HepG2 (cell line): ENCODE data around the gene TAF6L. TPM values are rescaled to one million over a fixed set of nuclear protein-coding genes. Genes with fewer than 3 reads are reported as not detected.
A peak's percentile ranks its signal among the peaks of the same experiment; 100 is the strongest.

Experiments used
- ATAC-seq: fragments of 200-7000 bp; cut with Tn5 transposase; 3 replicates; pipeline ENCODE4 v1.9.1; 2020; ENCODE audit warnings: mild to moderate bottlenecking, moderate library complexity
- BruUV-seq: library from RNA; stranded (reverse); fragments of 400-500 nt; replicated peaks from 2 replicates; lab custom pipeline; 2021; lab: Mats Ljungman, UMichigan
- CTCF ChIA-PET: fragments of 300-600 bp; formaldehyde crosslinking; extraction: SDS; loops from one replicate; lab custom pipeline; 2021; ENCODE audit warnings: low total read pairs, inconsistent platforms, low intra/inter-chr PET ratio; lab: Yijun Ruan, JAX
- POLR2A ChIA-PET: fragments of 350-600 bp; sonication (Branson Sonifier 250); formaldehyde crosslinking; loops from one replicate; lab custom pipeline; 2020; ENCODE audit warnings: antibody characterized with exemption, inconsistent platforms; lab: Yijun Ruan, JAX
- DNase-seq: peaks from one replicate; pipeline ENCODE4 v3.0.0-alpha.2; 2015; ENCODE audit warnings: low spot score
- FAIRE-seq: peaks from 3 replicates; lab custom pipeline; 2011; peaks lifted over from hg19 to GRCh38; lab: Jason Lieb, UNC
- H2AFZ ChIP-seq: one replicate; pipeline ENCODE4 v1.6.1; 2011; ENCODE audit warnings: low read length, inconsistent platforms
- H3K27ac ChIP-seq: fragments of 300-600 bp; 3 replicates; pipeline ENCODE4 v1.8.0; 2011; ENCODE audit warnings: mixed run types, mild to moderate bottlenecking, mixed read lengths, low read length, inconsistent platforms; ENCODE audit not compliant: insufficient read depth; ENCODE audit errors: extremely low read length
- H3K27me3 ChIP-seq, 2 experiments: fragments of 200-600 bp in 1 of 2; 2 replicates in 1 of 2; 3 replicates in 1 of 2; pipeline versions ENCODE4 v1.6.0 to v1.8.0; 2011; ENCODE audit warnings: low read length in 2 of 2, mild to moderate bottlenecking in 2 of 2, moderate library complexity in 2 of 2, inconsistent platforms in 1 of 2; ENCODE audit not compliant: insufficient read depth in 2 of 2, control insufficient read depth in 1 of 2
- H3K36me3 ChIP-seq, 2 experiments: fragments of 200-600 bp in 1 of 2; replicated peaks in 1 of 2; 2 replicates in 1 of 2; 3 replicates in 1 of 2; pipeline versions ENCODE4 v1.5.1 to v1.8.0; 2011; ENCODE audit warnings: low read length in 2 of 2, inconsistent platforms in 1 of 2; ENCODE audit not compliant: insufficient read depth in 2 of 2, control insufficient read depth in 1 of 2
- H3K4me1 ChIP-seq: 2 replicates; pipeline ENCODE4 v1.5.1; 2012; ENCODE audit warnings: low read length, inconsistent platforms; ENCODE audit not compliant: insufficient read depth
- H3K4me2 ChIP-seq: 2 replicates; pipeline ENCODE4 v1.6.0; 2011; ENCODE audit warnings: low read depth, low read length, inconsistent platforms
- H3K4me3 ChIP-seq, 3 experiments: fragments of 200-600 bp in 1 of 3; sonication (generic), shearing (Covaris generic) in 1 of 3; replicated peaks in 1 of 3; 2 replicates each; pipeline ENCODE4 v1.5.1; 2011 to 2016; ENCODE audit warnings: low read length in 3 of 3, inconsistent platforms in 2 of 3, low read depth in 2 of 3, mild to moderate bottlenecking in 2 of 3, control low read depth in 1 of 3, mixed read lengths in 1 of 3; ENCODE audit not compliant: insufficient read depth in 1 of 3
- H3K79me2 ChIP-seq: one replicate; pipeline ENCODE4 v1.6.1; 2011; ENCODE audit warnings: low read length, inconsistent platforms; ENCODE audit not compliant: insufficient read depth
- H3K9ac ChIP-seq: 2 replicates; pipeline ENCODE4 v1.6.0; 2011; ENCODE audit warnings: mild to moderate bottlenecking, low read depth, low read length, inconsistent platforms; ENCODE audit not compliant: insufficient read depth
- H3K9me3 ChIP-seq: 2 replicates; pipeline ENCODE4 v1.5.1; 2012; ENCODE audit warnings: mild to moderate bottlenecking, low read length
- H4K20me1 ChIP-seq: 2 replicates; pipeline ENCODE4 v1.6.0; 2011; ENCODE audit warnings: inconsistent platforms, mild to moderate bottlenecking, low read length, moderate library complexity; ENCODE audit not compliant: insufficient read depth
- MIXL1 ChIP-seq: IDR thresholded peaks from 2 replicates; pipeline ENCODE4 v1.6.1; 2016
- TBL1XR1 ChIP-seq: fragments of 150-350 bp; IDR thresholded peaks from 2 replicates; pipeline ENCODE4 v1.6.1; 2014; ENCODE audit warnings: borderline replicate concordance, low read length; ENCODE audit not compliant: partially characterized antibody
- ZBTB42 ChIP-seq: sonication (generic); formaldehyde crosslinking; IDR thresholded peaks from 2 replicates; pipeline ENCODE4 v1.5.0; 2020; ENCODE audit warnings: mild to moderate bottlenecking, missing genetic modification reagents
- ZBTB7A ChIP-seq: sonication (generic); formaldehyde crosslinking; IDR thresholded peaks from 2 replicates; pipeline ENCODE4 v1.8.0; 2022; ENCODE audit warnings: mild to moderate bottlenecking, missing genetic modification reagents
- ZNF562 ChIP-seq: sonication (generic); formaldehyde crosslinking; IDR thresholded peaks from 2 replicates; pipeline ENCODE4 v1.8.0; 2022; ENCODE audit warnings: missing genetic modification reagents, borderline replicate concordance
- ZNF879 ChIP-seq: sonication (generic); formaldehyde crosslinking; IDR thresholded peaks from 2 replicates; pipeline ENCODE4 v1.8.1; 2023; ENCODE audit warnings: missing genetic modification reagents
- ZZZ3 ChIP-seq: sonication (generic); formaldehyde crosslinking; IDR thresholded peaks from 2 replicates; pipeline ENCODE4 v1.4.0; 2020; ENCODE audit warnings: missing genetic modification reagents, mild to moderate bottlenecking, borderline replicate concordance
- WGBS: methylation state at CpG from one replicate; pipeline ENCODE4 v1.1.6; 2017; ENCODE audit warnings: low lambda C conversion rate; 5-methylcytosine and 5-hydroxymethylcytosine counted together
- in situ Hi-C: cut with HindIII; loops from 2 replicates; pipeline ENCODE4 v1.10.0; 2017; ENCODE audit warnings: low pct_unique_long_range_greater_than_20kb; ENCODE audit not compliant: extremely low pct_ligation_motif_present
- intact Hi-C: fragments of 100-400 bp; cut with micrococcal nuclease; formaldehyde crosslinking; loops from one replicate; pipeline ENCODE4 v1.10.0; 2022; ENCODE audit not compliant: unreplicated experiment
- polyA plus RNA-seq, 8 experiments: library from polyadenylated mRNA; depleted of rRNA in 3 of 8; stranded (reverse) in 7 of 8; unstranded in 1 of 8; fragments of >200 nt; fragmentation: Illumina TruSeq in 4 of 8; extraction: Trizol in 4 of 8; gene quantifications; 2 replicates each; pipeline versions ENCODE4 v1.2.1 to v1.2.3, GENCODE V29; 2011 to 2016; ENCODE audit warnings: low read depth in 4 of 8, missing spikeins in 1 of 8, mixed read lengths in 1 of 8; ENCODE audit not compliant: insufficient read depth in 1 of 8
- total RNA-seq, 5 experiments: library from RNA; depleted of rRNA; stranded (reverse); fragments of >200 nt; fragmentation: Illumina TruSeq; extraction: Trizol; gene quantifications; 2 replicates each; pipeline ENCODE4 v1.2.3, GENCODE V29; 2016; ENCODE audit warnings: low read depth in 1 of 5
- TF ChIP-seq, protein P1 (sequence below), 2 experiments: sonication (generic) in 1 of 2; formaldehyde crosslinking in 1 of 2; IDR thresholded peaks; 2 replicates each; pipeline versions ENCODE4 v1.4.0 to v1.6.1; 2016 to 2020; ENCODE audit warnings: borderline replicate concordance in 1 of 2, low read depth in 1 of 2, mild to moderate bottlenecking in 1 of 2, missing genetic modification reagents in 1 of 2
- TF ChIP-seq, protein P2 (sequence below): sonication (generic); formaldehyde crosslinking; IDR thresholded peaks from 2 replicates; pipeline ENCODE4 v1.8.0; 2022; ENCODE audit warnings: low read depth, missing genetic modification reagents
- TF ChIP-seq, protein P3 (sequence below): IDR thresholded peaks from 2 replicates; pipeline ENCODE4 v1.6.1; 2012; ENCODE audit warnings: inconsistent platforms
- TF ChIP-seq, protein P4 (sequence below): sonication (generic); formaldehyde crosslinking; IDR thresholded peaks from 2 replicates; pipeline ENCODE4 v1.4.0; 2020; ENCODE audit warnings: missing genetic modification reagents

The TAF6L gene
- total and polyA plus RNA-seq, 2 of the 13 experiments (the other 11 are each of a cell fraction or from before 2014, with no cell fraction given), result 12.6 to 19.4 TPM

DNA sequence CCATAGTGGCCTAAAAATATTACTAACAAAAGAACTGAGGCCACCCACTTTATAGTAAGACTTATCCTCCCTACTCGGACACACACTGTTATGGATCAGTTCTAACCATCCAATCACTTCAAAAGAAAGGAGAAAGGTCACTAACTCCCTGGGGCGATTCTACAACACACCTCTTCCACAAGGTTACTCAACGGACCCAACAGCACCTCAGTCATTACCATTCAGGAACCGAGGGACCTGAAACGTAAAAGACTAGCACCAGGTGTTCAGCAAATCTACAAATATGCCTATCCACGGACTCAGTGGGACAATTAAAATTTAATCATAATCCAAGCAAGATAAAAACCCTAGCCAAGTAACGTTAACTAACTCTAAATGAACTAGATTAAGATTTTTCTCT is 45.5 kb upstream of the TAF6L start (continued):
- TF ChIP-seq, protein P1, sequence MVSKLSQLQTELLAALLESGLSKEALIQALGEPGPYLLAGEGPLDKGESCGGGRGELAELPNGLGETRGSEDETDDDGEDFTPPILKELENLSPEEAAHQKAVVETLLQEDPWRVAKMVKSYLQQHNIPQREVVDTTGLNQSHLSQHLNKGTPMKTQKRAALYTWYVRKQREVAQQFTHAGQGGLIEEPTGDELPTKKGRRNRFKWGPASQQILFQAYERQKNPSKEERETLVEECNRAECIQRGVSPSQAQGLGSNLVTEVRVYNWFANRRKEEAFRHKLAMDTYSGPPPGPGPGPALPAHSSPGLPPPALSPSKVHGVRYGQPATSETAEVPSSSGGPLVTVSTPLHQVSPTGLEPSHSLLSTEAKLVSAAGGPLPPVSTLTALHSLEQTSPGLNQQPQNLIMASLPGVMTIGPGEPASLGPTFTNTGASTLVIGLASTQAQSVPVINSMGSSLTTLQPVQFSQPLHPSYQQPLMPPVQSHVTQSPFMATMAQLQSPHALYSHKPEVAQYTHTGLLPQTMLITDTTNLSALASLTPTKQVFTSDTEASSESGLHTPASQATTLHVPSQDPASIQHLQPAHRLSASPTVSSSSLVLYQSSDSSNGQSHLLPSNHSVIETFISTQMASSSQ (IDR thresholded peaks at IDR 0.05; ENCODE audit: low read depth), result peak; percentile 14; the same call in 1 of the 2 replicates
- TF ChIP-seq, protein P1 (CRISPR knock-in tag; IDR thresholded peaks at IDR 0.05; ENCODE audit: borderline replicate concordance), result no peak

DNA sequence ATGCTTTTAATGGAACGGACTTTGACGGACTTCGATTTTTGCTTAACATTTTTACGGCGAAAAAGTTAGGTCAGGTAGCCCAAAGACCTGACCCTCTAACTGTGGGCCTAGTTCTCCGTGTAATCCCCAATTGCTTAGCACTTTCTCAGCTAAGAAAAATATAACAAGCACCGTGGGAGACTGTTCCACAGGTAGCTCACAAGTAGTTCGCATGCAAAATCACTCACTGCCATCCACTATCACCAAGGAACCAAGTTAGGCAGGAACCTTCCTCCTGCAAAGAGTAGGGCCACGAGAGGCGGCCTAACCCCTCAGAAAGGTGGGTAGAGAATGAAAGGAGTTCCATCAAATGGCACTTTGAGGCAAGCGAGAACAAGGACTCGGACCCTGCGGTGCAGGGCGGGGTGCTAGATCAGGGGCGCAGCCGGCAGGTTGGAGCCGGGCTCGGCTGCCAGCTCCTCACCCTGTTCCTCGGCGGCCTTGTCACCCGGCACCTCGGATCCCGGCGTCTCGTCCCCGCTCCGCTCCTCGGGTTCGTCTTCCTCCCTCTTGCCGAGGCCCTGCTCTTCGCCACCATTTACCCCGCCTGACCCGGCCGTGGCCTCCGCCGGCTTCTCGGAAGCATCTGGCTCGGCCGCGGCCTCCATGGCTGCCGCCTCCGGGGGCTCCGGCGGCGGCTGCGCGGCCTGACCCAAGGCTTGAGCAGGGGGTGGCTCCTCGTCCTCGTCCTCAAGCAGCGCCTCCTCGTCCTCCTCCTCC is 44.9 kb upstream of the TAF6L start:
- peak overlapping the region; percentile 99 for H3K27ac ChIP-seq
- intact Hi-C loops, result loop anchor here (5.0 kb wide), 1 partner anchor 116 kb away; no protein-coding TSS in a partner anchor
- ATAC-seq (no peak), FAIRE-seq (no peak), DNase-seq (no peak)
- peak overlapping the region; percentile 85 to 94 (median 91) for H3K4me3 ChIP-seq
- peaks cover 0 to 3% of the 10 kb centered on the region in 2 experiments; a peak in 1 of 5 replicates for H3K27me3 ChIP-seq
- peaks cover 73% of the 10 kb centered on the region for H3K79me2 ChIP-seq
- in situ Hi-C loops, result no loop called here
- ChIA-PET POLR2A (interaction anchor here (0.6 to 5.7 kb wide), 24 partner anchors 11 to 324 kb away, joined by 3 to 129 read pairs (median 10); partner anchors contain the start of genes B3GAT3, BSCL2, C11orf98 and CSKMT), CTCF (no interaction called here)
- BruUV-seq, result no TSS peak
- no peaks in the 10 kb centered on the region for H3K9me3 ChIP-seq
- peak overlapping the region; percentile 95 for H3K9ac ChIP-seq
- WGBS, result 2% methylated on average over 19 of the region's 51 CpGs
- H4K20me1 ChIP-seq, result peaks cover 30% of the 10 kb centered on the region
- H3K4me1 ChIP-seq, result peaks cover 54% of the 10 kb centered on the region
- no peak overlapping the region for H2AFZ ChIP-seq
- peaks cover 2 to 34% of the 10 kb centered on the region in 2 experiments for H3K36me3 ChIP-seq
- peak overlapping the region; percentile 85 for H3K4me2 ChIP-seq
- TF ChIP-seq, protein P2, sequence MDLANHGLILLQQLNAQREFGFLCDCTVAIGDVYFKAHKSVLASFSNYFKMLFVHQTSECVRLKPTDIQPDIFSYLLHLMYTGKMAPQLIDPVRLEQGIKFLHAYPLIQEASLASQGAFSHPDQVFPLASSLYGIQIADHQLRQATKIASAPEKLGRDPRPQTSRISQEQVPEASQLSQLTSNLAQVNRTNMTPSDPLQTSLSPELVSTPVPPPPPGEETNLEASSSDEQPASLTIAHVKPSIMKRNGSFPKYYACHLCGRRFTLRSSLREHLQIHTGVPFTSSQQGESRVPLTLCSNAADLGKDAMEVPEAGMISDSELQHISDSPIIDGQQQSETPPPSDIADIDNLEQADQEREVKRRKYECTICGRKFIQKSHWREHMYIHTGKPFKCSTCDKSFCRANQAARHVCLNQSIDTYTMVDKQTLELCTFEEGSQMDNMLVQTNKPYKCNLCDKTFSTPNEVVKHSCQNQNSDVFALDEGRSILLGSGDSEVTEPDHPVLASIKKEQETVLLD (CRISPR knock-in tag), result no peak
- TF ChIP-seq ZNF562 (CRISPR knock-in tag) (no peak), ZZZ3 (no peak), ZBTB42 (CRISPR knock-in tag) (peak; percentile 49; the same call in 1 of the 2 replicates), ZNF879 (CRISPR knock-in tag) (peak; percentile 74; the same call in 1 of the 2 replicates), TBL1XR1 (no peak), MIXL1 (CRISPR knock-in tag) (no peak), ZBTB7A (CRISPR knock-in tag) (0 out of 2 replicates have a peak, but pooled peaks have one; percentile 5)
- TF ChIP-seq, protein P3, sequence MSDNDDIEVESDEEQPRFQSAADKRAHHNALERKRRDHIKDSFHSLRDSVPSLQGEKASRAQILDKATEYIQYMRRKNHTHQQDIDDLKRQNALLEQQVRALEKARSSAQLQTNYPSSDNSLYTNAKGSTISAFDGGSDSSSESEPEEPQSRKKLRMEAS, result no peak
- TF ChIP-seq, protein P4, sequence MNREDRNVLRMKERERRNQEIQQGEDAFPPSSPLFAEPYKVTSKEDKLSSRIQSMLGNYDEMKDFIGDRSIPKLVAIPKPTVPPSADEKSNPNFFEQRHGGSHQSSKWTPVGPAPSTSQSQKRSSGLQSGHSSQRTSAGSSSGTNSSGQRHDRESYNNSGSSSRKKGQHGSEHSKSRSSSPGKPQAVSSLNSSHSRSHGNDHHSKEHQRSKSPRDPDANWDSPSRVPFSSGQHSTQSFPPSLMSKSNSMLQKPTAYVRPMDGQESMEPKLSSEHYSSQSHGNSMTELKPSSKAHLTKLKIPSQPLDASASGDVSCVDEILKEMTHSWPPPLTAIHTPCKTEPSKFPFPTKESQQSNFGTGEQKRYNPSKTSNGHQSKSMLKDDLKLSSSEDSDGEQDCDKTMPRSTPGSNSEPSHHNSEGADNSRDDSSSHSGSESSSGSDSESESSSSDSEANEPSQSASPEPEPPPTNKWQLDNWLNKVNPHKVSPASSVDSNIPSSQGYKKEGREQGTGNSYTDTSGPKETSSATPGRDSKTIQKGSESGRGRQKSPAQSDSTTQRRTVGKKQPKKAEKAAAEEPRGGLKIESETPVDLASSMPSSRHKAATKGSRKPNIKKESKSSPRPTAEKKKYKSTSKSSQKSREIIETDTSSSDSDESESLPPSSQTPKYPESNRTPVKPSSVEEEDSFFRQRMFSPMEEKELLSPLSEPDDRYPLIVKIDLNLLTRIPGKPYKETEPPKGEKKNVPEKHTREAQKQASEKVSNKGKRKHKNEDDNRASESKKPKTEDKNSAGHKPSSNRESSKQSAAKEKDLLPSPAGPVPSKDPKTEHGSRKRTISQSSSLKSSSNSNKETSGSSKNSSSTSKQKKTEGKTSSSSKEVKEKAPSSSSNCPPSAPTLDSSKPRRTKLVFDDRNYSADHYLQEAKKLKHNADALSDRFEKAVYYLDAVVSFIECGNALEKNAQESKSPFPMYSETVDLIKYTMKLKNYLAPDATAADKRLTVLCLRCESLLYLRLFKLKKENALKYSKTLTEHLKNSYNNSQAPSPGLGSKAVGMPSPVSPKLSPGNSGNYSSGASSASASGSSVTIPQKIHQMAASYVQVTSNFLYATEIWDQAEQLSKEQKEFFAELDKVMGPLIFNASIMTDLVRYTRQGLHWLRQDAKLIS (CRISPR knock-in tag), result no peak
